GM19023 (cell line): ENCODE measurements around the gene DOCK2.
"Not testable (repeated sequence)": the region's sequence is repeated elsewhere in the genome, so short reads cannot be mapped to it uniquely, and the experiment has no call there.

Experiments
- ATAC-seq: cut with Tn5 transposase; IDR thresholded peaks from one replicate; pipeline ENCODE4 v1.9.1; 2021; ENCODE audit warnings: mild to moderate bottlenecking, moderate library complexity; ENCODE audit not compliant: unreplicated experiment

Gene DOCK2

DNA sequence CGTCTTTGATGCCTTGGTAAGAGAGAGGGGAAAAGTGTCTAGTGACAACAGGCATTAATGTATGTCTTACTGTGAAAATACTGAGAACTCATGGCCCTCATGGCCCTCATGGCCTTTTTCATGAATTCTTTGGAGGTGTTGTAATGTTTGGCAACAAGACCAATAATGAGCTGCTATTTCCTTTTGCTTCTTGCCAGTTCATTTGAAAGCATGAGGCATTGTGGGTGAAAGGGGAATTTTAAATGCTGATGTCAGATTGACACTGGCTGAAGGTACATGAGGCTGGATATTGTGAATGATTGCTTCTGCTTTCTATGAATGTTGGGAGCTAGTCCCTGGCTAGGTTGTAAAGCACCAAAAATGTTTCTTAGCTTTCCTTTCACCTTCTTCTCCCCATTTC, 79.2 kb downstream of the DOCK2 start:
- ATAC-seq: no peak

DNA sequence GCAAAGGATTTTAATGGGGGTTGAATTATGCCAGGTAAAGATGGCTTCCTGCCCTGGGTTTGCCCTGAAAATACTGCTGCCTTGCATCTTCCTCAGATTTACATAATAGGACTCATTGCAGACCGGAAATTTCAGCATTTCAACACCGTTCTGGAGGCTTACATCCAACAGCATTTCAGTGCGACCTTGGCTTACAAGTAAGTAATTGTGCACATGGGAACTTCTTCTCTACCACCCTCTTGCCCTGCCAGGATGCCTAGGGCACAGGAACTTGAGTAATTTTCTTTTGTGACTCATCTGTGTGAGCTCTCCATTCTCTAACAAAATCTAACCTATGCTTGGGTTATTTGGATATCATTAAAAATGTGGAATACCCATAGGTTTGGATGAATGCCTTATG, 80.2 kb downstream of the DOCK2 start:
- ATAC-seq: no peak

DNA sequence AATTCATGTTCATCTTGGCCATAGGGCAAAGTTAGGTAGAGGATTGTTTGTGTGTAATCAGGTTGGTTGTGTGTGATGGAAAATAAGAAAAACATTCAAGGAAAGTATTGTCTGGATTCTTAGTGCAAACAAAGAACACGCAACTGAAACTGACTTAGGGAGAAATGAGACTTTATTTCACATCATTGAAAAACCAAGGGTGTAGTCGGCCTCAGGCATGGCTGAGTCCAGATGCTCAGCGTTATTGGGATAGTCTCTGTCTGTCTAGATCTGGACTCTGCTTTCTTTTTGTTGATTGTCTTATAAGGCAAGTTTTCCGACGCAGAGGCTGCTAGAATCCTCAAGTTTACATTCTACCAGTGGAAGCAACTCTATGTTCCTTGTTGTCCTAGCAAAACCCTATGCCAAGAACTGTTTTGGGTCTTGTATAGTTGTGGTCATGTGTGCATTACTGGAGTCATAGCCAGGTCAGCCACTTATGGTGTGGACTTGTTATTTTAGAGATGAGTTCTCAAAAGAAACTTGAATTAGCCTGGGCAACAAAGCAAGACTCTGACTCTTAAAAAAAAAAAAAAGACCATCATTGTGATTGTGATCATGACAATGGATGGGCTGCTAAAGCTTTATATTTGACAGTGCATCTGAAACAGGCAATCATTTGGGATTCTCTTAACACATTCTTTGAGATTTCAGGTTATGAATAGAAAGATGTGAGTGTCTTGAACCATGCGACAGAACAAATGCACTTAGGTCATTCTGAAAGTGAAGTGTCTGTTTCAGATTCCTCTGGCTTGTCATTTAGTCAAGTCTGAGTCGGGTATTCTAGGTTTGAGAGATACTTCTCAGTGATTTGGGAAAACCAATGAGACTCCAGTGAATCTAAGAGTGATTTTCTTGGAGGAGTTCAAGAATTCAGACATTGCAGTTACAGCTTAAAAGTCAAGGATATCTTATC, 82.6 kb downstream of the DOCK2 start:
- ATAC-seq: peak; percentile 82

DNA sequence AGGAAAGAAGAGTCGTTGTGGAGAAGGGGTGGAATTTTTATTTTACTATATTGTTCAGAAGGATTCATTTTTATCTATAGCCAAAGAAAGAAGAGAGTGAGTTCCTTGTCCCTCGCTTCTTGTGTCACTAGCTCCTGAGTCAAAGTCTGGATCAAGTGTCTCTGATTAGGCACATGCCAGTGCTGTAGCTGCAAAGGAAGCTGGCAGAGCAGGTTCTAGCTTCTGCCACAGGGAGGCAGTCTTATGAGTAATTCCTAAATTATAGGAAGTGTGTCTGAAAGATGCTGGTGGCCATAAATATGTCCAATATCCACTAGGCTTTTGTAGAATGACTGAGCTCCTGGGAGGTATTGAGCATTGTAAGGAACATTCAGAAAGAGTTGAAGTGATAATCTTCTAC, 84.7 kb downstream of the DOCK2 start:
- no peak for ATAC-seq

DNA sequence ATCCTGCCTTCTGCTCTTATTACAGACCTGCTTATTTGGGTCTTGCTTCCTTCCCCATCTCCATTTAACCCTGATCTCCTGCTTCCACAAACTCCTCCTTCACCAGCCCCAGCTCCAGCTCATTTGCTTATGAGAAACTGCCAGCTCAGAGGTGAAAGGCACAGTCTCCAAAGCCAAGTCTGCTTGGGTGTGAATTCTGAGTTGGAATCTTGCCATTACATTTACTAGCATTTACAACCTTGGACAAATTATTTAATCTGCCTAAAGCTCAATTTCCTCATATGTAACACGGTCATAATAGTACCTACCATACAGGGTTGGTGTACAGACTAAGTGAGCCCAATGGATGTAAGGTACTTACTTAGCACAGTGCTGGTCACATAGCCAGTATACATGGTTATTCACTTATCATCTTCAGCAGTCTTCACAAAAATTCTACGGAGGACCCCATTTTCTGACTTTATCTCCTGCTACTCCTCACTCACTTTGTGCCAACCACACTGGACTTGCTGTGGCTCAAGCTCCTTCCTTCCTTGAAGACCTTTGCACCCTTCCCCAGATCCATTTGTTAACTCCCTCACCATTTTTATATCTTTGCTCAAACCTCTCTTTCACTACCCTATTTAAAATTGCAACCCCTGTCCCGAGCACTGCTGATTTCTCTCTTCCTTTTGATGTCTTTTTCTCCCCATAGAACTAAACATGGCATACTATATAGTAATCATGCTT, 86.2 kb downstream of the DOCK2 start:
- no peak for ATAC-seq

DNA sequence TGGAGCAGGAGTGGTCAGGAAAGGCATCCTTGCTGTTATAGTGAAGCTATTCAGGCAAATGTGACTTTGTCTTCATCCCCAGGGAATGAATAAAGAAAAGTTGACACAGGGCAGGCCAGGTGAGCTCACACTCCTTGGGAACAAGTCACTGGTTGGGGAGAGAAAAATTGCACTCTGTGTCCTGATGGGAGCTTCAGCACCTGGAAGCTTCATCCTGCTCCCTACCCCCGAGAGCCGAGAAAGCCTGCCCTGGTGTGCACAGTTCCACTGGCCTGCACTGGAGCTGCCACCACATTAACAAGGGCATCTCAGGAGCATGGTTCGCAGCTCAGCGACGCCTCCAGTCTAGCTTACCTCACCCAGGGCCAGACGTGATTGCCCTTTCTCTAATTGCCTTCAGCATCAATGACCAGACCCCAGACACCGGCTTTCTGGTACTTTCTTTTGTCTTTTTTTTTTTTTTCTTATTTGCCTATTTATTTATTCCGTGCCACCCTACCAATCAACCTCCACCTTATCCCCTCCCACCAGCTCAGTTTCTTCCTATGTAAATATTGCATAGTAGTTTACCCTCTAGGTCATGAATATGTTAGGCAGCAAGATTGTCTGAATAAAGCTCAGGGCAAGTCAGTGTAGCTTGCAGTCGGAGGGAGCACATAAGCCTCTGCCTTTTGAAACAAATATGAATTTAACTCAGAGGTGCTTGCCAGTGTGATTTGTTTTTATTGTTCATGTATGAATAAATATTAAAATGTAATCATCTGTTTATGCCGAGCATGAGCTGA, 87.4 kb downstream of the DOCK2 start:
- ATAC-seq: no peak

DNA sequence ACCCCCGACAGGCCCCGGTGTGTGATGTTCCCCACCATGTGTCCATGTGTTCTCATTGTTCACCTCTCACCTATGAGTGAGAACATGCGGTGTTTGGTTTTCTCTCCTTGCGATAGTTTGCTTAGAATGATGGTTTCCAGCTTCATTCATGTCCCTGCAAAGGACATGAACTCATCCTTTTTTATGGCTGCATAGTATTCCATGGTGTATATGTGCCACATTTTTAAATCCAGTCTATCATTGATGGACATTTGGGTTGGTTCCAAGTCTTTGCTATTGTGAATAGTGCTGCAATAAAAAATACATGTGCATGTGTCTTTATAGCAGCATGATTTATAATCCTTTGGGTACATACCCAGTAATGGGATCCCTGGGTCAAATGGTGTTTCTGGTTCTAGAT, 88.6 kb downstream of the DOCK2 start:
- not testable (repeated sequence) for ATAC-seq

DNA sequence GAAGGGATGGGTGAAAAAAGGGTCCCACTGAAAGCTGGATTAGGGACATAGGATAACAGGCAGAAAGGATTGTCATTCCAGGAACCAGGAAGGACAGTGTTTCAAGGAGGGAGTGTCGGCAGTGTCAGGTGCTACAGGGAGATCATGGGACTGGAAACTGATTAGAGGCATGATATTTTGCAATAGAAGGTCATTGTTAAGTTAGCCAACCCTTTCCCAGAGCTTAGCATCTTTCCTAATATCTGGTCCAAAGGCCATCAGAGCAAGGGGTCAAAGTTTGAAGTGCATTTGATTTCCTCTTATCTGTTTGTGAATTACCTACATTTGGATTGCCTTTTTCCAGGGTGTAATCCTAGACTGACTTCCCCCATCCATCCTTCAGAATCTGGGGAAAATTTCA, 91.3 kb downstream of the DOCK2 start:
- no peak for ATAC-seq

DNA sequence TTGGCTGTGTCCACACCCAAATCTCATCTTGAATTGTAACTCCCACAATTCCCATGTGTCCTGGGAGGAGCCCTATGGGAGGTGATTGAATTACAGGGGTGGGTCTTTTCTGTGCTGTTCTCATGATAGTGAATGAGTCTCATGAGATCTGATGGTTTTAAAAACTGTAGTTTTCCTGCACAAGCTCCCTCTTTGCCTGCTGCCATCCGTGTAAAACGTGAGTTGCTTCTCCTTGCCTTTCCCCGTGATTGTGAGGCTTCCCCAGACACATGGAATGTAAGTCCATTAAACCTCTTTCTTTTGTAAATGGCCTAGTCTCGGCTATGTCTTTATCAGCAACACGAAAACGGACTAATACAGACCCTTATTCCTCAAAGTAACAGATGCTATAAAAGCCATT, 94.1 kb downstream of the DOCK2 start:
- no peak for ATAC-seq

DNA sequence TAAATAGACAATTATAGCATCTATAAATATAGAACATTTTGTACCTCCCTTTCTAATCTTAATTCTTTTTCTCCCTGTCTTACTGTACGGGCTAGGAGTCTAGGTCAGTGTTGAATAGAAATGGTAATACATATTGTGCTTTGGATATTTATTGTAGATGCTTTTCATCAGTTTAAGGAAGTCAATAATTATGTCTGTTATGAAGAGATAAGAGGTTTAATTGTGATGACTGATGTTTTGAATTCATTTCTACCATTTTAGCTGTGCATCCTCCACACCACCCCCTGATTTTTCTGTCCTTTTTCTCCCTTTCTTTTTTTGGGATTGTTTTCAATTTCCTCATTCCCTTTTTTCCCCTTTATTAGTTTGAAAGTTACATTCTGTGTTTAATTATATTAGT, 95.8 kb downstream of the DOCK2 start:
- no peak for ATAC-seq

DNA sequence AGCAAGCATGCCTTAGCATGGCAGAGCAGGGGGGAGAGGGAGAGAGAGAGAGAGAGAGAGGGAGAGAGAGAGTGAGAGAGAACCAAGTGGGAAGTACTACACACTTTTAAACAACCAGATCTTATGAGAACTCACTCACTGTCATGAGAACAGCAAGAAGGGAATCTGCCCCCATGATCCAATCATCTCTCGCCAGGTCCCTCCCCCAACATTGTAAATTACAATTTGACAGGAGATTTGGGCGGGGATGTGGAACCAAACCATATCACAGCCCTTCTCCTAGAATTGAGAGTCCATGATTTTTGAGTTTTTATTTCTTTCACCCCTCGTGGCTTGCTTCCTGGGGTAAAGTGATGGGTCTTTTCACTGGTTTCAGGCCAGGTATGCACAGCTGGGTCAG, 98.8 kb downstream of the DOCK2 start:
- no peak for ATAC-seq

DNA sequence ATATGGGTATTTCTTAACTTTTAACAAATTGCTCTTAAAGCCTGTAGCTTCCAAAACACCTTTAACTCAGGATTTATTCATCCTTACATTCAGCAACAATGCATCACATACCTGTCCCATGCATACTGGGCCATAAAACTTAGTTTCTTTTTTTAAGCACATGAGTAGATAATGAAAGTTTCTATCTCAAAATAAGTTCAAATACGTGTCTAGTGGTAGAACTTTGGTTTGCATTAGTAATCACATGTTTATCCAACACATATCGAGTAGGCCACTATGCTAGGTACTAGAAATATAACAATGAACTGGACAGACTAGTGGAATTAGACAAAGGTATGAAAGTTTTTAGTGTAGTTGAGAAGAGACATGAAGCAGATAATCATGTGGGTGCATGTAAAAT, 99.6 kb downstream of the DOCK2 start:
- ATAC-seq: no peak

DNA sequence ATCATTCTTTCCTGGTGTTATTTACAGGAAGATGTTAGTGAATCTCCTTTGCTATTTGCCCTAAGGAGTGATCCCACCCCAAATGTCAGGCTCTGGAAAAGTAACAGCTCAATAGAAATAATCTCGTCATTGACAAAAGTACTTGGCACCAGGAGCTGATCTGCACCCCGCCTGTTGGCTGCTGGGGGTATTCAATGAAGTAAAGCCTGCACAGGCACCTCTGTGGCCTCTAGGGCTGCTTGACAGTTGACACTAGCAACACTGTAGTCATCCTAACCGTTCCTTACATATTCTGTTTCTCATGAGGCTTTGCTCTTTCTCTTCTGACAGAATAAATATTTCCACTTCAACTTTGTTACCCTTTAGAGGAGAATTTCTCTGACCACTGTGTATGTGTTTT, 103.4 kb downstream of the DOCK2 start:
- no peak for ATAC-seq

DNA sequence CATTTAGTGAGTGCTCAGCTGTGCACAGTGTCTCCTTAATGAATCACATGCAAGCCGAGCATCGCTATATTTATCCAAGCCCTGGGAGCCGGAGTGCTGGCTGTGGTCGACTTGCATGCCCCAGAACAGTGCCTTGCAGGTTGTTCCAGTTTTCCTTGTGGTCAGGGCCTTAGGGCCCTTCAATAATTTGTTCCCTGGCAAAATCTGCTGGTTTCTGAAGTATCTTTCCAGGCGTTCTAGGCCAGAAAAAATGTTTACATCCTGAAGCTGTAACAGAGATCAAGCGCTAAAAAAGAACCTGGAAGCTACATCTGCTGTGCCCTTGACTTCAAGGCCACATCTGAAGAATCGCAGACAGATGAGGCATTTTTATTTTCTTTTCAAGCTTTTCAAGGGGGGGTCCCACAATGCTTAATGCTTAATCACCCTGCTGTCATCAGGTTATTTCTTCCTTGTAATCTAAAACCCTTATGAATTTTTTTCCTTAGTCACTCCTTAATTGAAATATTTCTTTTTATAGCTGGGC, 105.8 kb downstream of the DOCK2 start:
- no peak for ATAC-seq

DNA sequence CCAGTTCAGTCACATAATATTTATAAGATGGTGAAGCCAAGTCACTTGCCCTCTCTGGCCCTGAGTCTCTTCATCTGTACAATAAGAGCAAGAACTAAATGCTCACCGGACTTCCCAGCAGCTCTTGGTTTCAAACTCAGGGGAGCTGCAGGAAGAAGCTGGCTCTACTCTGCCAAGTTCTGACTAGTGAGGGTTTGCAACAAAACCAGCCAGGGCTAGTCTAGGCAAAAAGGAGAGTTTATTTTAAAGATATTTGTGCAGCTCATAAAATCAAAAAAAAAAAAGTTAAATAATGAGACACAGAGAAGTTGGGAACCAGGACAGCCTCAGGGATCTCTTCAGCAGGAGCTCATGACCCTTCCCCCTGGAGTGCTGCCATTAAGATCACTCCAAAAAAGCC, 107.3 kb downstream of the DOCK2 start:
- no peak for ATAC-seq

DNA sequence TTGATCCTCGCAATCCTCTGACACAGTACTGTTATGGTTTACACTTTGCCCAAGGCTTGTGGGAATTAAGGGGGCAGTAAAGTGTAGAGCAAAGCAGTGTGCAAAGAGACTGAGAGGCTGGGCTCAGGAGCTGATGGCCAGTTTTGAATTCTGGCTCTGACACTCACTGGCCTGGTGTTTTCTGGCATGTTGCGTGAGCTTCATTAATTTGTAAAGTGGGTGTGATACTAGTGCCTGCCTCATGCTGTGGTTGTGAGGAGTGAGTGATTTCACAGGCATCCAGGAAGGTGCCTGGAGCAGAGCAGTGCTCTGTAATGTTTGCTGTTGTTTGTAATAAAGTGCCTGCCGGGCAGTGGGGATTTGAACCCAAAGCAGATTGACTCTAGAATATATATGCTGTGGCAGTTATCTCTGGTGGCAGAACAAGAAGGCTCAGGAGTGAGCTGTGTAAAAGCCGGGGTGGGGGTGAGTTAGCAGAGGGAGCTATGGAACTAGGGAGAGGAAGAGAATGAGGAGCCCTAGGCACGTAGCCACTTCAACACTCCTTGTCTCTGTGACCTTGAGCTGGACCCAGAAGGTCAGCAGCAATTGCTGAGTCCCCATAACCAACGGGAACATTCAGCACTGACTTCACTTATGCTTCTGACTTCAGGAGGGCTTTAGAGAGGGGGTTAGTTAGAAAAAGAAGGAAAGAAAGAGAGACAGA, 108.5 kb downstream of the DOCK2 start:
- no peak for ATAC-seq

DNA sequence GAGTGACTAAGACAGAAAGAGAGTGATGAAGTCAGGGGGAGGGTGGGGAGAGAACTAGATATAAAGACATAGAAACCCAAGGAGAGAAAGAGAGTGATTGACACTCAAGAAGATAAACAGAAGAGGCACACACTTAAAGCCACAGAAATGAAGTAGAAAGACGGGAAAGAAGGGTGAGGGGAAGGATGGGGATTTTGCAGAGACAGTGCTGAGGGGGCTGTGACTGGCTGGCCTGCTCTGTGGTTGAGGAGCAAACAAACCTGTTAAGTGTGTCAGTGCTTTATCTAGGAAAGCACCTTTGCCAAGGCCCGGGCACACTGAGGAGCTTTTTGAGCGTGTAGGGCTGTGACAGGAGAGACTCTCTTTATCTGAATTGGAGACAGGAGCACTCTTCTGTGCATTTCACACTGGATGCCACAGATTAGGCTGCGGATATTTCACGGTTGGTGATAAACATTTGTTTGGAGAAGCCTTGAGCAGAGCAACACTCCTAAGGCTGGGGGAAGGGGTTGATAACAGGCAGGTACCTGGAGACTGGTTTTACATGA, 109.1 kb downstream of the DOCK2 start:
- ATAC-seq: peak; percentile 70

DNA sequence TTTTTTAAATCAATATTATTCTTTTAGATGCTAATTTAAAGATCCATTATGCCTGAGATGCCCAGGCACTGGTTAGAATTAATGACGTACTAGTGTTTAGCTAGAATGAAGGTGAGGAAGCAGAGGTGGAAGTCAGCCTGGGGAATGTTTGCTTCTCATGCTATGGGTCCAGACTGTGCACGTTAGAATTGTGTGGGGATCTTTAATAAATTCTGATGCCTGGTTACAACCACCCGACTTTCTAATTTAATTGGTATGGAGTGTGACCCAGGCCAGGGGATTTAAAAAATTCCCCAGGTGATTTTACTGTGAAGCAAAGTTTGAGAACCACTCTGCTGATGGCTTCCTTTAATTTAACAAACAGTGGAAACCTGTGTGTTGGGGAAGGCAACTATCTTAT, 111.1 kb downstream of the DOCK2 start:
- ATAC-seq: no peak

DNA sequence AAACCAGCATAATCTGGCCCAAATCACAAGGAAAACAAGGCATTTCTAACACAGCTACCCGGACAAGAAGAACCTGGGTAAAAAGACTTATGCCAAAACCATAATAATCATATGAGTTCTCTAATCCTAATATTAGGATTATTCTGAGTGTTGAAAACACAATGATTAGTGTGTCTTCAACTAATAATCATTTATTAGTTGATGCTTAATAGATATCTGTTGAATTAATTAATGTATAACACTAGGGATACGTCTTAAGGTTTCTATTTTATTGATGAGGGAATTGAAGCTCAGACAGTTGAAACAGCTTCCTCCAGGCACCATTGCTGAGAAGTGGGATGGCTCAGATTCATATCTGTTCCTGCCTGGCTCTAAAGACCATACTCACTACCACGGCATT, 112.2 kb downstream of the DOCK2 start:
- ATAC-seq: no peak

DNA sequence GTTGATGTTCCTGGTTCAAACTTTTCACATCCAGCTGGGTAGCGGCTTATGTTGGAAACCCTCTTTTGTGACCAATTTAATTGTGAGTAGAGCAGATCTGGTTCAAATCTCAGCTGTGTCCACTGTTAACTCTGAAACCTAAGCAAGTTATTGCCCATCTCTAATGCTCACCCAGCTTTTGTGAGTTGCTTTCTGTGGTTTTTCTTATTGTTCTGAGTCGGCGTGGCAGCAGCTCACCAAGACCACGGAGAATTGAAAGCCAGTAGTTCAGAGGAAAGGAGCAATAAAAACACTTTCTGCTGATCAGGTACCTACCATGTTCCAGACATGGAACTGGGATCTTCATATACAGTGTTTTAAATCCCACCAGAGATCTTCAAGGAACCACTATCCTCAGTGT, 114.4 kb downstream of the DOCK2 start:
- ATAC-seq: no peak
